GM12878 (cell line): ENCODE data around the gene ZNF687. TPM values are rescaled to one million over a fixed set of nuclear protein-coding genes. Genes with fewer than 3 reads are reported as not detected.

Experiments used
- CBX3 ChIP-seq: fragments of 200-600 bp; sonication (generic); IDR thresholded peaks from 2 replicates; pipeline ENCODE4 v1.6.1; 2016; ENCODE audit warnings: low read depth, borderline replicate concordance
- SIX5 ChIP-seq: IDR thresholded peaks from 2 replicates; pipeline ENCODE4 v1.6.1; 2011; ENCODE audit warnings: mild to moderate bottlenecking, low read depth, low read length, moderate library complexity; ENCODE audit not compliant: severe bottlenecking
- SUZ12 ChIP-seq: fragments of 200-600 bp; sonication (generic); IDR thresholded peaks from one replicate; pipeline ENCODE4 v1.6.1; 2018; ENCODE audit warnings: antibody characterized with exemption, mild to moderate bottlenecking; ENCODE audit not compliant: unreplicated experiment
- polyA plus RNA-seq, 11 experiments: library from polyadenylated mRNA; depleted of rRNA in 4 of 11; unstranded in 6 of 11; stranded (reverse) in 5 of 11; fragments of >200 nt; fragmentation: Nextera tagmentation in 4 of 11; fragmentation: Illumina TruSeq in 1 of 11; extraction: Ambion mirVana in 4 of 11; extraction: Trizol in 1 of 11; gene quantifications; 1 replicate in 1 of 11; 2 replicates in 10 of 11; pipeline versions ENCODE4 v1.2.1 to v1.2.3, GENCODE V29; 2011 to 2016; ENCODE audit warnings: inconsistent platforms in 2 of 11, missing spikeins in 2 of 11, low read depth in 1 of 11
- total RNA-seq, 4 experiments: library from RNA; depleted of rRNA in 3 of 4; stranded (reverse); fragments of >200 nt in 3 of 4; fragmentation: Illumina TruSeq in 1 of 4; extraction: Trizol in 1 of 4; gene quantifications; 2 replicates each; pipeline versions ENCODE4 v1.2.1 to v1.2.3, GENCODE V29; 2013 to 2021
- TF ChIP-seq, protein P1 (sequence below): IDR thresholded peaks from 2 replicates; pipeline ENCODE4 v1.6.1; 2012; ENCODE audit warnings: improper control_type of control experiment, low read depth, low read length; ENCODE audit not compliant: insufficient replicate concordance
- TF ChIP-seq, protein P2 (sequence below): fragments of 450-650 bp; IDR thresholded peaks from 2 replicates; pipeline ENCODE4 v1.6.1; 2016; ENCODE audit warnings: mild to moderate bottlenecking
- TF ChIP-seq, protein P3 (sequence below): fragments of 450-650 bp; formaldehyde crosslinking; IDR thresholded peaks from 2 replicates; pipeline ENCODE4 v1.4.0; 2022; ENCODE audit warnings: mild to moderate bottlenecking, moderate library complexity

ZNF687 gene
- total and polyA plus RNA-seq, 10 of the 15 experiments (the other 5 are each of a cell fraction or from before 2014, with no cell fraction given), result 0.08 to 30.9 (median 9.9) TPM

DNA sequence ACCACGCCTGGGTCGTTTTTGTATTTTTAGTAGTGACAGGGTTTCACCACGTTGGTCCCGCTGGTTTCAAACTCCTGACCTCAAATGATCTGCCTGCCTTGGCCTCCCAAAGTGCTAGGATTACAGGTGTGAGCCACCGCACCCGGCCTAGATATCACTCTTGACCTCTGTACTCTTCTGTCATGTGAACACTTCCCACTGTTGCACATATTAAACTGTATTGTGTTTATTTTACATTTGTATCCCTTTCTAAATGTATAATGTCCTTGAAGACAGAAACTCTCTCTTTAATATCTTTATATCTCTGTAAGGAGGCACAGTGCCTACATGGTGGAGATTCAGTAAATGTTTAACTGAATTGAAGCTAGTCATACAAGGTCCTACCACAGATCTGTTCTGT is 46.9 kb upstream of the ZNF687 start (continued):
- TF ChIP-seq, protein P1, sequence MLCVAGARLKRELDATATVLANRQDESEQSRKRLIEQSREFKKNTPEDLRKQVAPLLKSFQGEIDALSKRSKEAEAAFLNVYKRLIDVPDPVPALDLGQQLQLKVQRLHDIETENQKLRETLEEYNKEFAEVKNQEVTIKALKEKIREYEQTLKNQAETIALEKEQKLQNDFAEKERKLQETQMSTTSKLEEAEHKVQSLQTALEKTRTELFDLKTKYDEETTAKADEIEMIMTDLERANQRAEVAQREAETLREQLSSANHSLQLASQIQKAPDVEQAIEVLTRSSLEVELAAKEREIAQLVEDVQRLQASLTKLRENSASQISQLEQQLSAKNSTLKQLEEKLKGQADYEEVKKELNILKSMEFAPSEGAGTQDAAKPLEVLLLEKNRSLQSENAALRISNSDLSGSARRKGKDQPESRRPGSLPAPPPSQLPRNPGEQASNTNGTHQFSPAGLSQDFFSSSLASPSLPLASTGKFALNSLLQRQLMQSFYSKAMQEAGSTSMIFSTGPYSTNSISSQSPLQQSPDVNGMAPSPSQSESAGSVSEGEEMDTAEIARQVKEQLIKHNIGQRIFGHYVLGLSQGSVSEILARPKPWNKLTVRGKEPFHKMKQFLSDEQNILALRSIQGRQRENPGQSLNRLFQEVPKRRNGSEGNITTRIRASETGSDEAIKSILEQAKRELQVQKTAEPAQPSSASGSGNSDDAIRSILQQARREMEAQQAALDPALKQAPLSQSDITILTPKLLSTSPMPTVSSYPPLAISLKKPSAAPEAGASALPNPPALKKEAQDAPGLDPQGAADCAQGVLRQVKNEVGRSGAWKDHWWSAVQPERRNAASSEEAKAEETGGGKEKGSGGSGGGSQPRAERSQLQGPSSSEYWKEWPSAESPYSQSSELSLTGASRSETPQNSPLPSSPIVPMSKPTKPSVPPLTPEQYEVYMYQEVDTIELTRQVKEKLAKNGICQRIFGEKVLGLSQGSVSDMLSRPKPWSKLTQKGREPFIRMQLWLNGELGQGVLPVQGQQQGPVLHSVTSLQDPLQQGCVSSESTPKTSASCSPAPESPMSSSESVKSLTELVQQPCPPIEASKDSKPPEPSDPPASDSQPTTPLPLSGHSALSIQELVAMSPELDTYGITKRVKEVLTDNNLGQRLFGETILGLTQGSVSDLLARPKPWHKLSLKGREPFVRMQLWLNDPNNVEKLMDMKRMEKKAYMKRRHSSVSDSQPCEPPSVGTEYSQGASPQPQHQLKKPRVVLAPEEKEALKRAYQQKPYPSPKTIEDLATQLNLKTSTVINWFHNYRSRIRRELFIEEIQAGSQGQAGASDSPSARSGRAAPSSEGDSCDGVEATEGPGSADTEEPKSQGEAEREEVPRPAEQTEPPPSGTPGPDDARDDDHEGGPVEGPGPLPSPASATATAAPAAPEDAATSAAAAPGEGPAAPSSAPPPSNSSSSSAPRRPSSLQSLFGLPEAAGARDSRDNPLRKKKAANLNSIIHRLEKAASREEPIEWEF, result no peak
- TF ChIP-seq, protein P2, sequence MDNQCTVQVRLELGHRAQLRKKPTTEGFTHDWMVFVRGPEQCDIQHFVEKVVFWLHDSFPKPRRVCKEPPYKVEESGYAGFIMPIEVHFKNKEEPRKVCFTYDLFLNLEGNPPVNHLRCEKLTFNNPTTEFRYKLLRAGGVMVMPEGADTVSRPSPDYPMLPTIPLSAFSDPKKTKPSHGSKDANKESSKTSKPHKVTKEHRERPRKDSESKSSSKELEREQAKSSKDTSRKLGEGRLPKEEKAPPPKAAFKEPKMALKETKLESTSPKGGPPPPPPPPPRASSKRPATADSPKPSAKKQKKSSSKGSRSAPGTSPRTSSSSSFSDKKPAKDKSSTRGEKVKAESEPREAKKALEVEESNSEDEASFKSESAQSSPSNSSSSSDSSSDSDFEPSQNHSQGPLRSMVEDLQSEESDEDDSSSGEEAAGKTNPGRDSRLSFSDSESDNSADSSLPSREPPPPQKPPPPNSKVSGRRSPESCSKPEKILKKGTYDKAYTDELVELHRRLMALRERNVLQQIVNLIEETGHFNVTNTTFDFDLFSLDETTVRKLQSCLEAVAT, result no peak
- TF ChIP-seq, protein P3, sequence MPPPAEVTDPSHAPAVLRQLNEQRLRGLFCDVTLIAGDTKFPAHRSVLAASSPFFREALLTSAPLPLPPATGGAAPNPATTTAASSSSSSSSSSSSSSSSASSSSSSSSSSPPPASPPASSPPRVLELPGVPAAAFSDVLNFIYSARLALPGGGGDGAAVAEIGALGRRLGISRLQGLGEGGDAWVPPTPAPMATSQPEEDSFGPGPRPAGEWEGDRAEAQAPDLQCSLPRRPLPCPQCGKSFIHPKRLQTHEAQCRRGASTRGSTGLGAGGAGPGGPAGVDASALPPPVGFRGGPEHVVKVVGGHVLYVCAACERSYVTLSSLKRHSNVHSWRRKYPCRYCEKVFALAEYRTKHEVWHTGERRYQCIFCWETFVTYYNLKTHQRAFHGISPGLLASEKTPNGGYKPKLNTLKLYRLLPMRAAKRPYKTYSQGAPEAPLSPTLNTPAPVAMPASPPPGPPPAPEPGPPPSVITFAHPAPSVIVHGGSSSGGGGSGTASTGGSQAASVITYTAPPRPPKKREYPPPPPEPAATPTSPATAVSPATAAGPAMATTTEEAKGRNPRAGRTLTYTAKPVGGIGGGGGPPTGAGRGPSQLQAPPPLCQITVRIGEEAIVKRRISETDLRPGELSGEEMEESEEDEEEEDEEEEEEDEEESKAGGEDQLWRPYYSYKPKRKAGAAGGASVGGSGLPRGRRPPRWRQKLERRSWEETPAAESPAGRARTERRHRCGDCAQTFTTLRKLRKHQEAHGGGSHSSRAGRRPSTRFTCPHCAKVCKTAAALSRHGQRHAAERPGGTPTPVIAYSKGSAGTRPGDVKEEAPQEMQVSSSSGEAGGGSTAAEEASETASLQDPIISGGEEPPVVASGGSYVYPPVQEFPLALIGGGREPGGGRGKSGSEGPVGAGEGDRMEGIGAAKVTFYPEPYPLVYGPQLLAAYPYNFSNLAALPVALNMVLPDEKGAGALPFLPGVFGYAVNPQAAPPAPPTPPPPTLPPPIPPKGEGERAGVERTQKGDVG (CRISPR knock-in tag), result no peak
- TF ChIP-seq CBX3, result no peak
- TF ChIP-seq SIX5, result no peak
- no peak for TF ChIP-seq SUZ12
